CMK (cell line): ENCODE data around the gene STAM.
"Not testable (repeated sequence)": the region's sequence is repeated elsewhere in the genome, so short reads cannot be mapped to it uniquely, and the experiment has no call there.

Source experiments
- DNase-seq: peaks from one replicate; pipeline ENCODE4 v3.0.0-alpha.2; 2010; ENCODE audit warnings: low read depth

Gene STAM

DNA sequence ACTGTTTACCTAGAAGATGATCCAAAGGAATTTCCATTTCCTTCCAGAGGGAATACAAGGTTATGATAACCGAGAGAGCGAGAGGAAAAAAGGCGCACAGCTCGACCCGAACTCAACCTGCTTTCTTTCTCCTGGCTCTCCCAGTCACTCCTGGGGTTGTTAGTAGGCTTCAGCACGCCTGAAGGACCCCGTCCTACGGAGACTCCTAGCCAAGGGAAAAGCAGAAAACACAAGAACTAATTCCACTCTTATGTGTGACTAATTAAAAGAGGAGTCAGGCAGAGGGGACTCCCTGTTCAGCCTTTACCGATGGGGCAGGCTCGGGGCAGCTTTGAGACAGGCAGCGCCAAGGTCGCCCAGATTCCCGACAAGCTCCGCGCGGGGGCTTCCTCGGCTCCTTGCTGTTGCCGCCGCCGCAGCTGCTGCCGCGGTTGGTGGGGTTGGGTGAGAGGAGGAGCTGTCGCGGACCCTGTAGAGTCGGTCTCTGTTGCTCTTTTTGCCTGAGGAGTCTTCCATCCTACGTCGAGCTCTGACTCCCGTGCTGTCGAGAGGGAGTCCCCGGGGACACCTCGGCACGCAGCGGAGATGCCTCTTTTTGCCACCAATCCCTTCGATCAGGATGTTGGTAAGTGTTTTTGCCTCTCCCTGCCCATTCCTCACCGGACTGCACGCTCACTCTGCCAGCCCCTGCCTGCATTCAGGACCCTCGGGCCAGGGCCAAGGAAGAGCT is at the start of gene STAM:
Gene STAM, plus strand, starts transcription at position 397 of the 730 bp plus-strand sequence. Its CDS starts 189 bp downstream, at position 586.
- peak; percentile 65 for DNase-seq

DNA sequence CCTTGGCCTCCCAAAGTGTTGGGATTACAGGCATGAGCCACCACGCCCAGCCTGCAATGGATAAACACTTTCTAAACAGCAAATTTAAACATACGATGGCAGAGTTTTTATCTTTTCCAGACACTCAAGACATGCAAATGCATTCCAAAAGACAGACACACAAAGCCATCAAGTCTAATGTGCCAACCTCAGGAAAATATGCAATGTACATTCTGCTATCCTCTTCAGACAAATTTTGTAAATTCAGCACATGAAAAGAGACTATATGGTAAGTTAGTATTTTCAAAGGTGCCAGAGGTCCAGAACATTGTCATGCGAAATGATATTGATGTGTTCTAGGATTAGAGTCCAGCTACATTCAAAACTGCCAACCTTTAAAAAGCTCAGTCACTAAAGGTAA is 46.6 kb upstream of the STAM start:
- no peak for DNase-seq

DNA sequence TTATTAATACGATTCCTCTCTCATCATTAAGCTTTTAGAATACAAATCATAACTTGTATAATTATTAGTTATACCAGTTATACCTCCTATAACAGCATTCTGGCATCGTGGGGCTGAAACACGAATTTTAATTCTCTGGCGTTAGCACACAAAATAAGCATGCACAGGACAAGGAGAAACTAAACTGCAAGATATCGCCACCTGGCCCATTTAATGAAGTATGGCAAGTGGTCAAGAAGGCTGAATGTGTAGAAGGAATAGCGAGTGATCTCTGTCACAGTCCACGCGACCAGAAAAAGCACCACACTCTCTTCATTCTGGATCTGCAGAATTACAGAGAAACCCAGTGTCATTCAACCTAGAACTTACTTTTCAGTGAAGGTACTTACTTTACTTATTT is 44.9 kb upstream of the STAM start:
- peak; percentile 8 for DNase-seq

DNA sequence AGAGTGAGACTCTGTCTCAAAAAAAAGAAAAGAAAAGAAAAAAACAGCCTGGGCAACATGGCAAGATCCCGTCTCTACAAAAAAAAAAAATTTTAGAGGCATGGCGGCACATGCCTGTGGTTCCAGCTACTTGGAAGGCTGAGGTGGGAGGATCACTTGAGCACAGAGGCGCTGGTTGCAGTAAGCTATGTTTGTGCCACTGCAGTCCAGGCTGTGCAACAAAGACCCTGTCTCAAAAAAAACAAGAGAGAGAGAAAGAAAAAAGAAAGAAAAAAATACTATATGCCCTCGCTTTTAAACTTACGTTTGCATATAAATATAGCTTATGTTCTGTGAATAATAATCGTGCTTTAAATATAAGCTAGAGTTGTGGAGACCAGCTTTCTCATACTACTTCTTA is 38.0 kb upstream of the STAM start:
- no peak for DNase-seq

DNA sequence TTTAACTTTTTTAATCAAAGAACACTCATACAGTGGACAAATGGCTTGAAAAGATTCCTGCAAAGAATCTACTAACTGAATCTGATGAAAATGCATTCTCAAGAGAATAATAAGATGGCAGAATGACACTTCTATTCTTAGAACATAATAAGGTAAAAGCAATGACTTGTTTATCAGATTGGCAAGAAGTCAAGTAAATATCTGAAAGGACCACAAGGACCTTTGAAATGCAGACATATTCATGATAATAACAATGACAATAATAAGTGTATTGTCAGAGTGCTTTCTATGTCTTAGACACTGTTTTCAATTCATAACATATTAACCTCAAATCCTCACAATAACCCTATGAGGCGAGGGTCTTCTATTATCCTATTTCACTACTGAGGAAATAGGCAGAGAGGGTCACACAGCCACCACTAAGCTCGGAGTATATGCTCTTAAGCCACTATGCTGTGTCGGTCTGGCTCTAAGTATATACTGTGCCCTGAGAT is 37.4 kb upstream of the STAM start:
- no peak for DNase-seq

DNA sequence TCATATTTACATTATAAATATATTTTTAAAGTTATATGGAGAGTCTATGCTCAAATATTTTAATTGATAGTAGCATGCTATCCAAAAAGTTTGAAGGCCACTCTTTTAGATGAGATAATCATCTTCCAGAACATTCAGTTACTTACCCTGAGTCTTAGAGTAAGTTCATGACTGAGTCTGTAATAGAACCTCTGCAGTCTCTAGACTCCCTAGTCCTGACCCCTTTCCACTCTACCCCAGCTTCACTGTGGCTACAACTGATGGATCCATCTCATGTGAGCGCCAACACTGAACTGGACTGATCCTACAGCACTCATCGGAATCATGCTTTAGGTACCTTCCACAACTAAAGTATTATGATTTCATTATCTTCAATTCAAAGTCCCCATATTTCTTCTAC is 36.9 kb upstream of the STAM start:
- no peak for DNase-seq

DNA sequence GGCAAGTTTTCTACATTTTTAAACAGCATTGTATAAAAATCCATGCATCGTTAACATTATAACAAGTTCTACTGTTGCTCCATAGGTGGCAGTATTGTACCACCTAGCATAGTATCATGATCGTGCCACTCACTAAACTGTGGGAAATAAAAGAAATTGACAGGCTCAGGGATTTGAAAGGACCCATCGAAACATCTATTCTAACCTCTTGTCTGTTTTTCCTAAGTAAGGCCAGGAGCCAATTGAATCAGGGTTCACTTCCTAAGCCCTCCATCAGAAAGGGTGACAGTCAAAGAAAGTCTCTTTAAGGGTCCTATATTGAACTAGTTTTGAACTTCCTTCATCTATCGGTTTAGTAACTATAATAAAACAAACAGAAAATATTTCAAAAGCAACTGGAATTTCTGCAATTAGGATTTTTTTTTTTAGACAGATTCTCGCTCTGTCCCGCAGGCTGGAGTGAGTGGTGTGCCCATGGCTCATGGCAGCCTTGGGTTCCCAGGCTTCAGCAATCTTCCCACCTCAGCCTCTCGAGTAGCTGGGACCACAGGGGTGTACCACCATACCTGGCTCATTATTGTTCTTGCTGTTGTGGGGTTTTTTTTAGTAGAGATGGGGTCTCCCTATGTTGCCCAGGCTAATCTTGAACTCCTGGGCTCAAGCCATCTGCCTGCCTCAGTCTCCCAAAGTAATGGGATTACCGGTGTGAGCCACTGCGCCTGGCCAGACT is 36.2 kb upstream of the STAM start:
- DNase-seq: peak; percentile 9

DNA sequence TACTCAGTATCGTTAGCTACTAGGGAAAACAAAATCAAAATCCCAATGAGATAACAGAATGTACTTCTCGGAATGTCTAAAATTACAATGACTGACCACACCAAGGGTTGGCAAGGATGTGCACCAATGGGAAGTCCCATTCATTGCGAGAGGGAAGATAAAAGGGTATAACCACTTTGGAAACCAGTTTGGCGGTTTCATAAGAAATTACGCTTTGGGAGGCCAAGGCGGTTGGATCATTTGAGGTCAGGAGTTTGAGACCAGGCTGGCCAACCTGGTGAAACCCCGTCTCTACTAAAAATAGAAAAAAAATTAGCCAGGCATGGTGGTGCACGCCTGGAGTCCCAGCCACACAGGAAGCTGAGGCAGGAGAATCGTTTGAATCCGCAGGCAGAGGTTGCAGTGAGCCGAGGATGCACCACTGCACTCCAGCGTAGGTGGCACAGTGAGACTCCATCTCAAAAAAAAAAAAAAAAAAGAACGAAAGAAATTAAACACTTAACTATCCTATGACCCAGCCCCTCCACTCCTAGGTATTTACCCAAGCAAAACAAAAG is 34.4 kb upstream of the STAM start:
- DNase-seq: no peak

DNA sequence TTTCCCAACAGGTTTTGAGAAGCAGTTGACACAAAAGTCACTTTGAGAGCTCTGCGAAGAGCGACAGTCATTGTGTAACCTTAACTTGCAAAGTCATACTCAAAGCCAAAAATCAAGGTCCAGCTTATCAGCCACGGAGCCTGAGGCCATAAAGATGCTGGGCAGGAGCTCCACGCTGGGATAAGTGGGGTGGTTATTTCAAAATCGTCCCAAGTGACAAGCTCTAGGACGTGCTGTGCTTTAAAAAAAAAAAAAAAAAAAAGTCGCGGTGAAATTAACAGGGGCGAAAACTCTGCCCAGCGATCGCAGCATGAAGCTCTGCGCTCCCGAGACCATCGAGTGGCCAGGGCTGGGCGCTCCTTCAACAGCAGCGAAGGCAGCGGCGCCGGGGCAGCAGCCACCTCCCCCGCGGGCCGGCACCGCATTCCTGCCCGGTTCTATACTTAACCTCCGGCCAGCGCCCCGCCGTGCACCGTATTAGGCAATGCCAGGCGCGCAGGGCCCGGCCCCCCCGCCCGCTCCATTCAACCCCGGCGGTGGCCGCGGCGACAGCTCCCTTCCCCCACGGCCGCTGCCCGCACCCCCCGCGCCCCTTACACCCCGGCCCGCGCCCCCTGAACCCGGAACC is 27.4 kb upstream of the STAM start:
- peak; percentile 9 for DNase-seq

DNA sequence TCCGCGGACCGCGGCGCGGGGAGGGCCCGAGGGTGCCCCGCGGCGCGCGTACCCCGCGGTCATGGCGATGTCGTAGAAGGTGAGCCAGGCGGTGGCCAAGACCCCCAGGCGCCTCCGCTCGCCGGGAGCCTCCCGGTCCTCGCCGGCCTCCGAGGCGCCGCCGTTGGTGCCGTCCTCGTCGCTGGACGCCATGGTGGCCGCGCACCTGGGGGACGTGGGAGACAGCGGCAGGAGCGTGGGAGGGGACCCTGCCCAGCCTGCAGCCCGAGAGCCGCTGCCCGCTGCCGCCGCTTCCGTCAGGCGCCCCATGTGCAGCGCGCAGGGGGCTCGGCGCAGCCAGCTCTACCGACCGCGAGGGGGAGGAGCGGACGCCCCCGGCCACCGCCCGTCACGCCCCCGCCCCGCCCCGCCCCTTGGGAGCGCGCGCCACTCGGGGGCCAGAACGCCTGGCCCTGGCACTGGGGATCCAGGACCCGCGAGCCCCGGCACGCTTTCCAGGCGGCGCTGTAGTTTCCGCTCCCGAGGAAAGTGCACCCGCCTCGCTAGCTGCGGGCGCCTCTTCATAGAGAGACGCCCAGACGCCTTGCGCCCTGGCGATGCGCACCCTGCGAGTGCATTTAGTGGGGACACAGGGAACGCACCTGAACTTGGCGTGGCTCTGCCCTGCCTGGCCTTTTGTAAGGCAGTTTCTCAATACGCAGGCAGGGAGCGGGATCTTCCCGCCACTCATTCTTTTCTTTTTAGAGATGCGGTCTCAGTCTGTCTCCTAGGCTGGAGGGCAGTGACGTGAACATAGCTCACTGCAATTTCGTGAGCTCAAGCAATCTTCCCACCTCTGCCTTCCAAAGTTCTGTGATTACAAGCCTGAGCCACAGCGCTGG is 26.7 kb upstream of the STAM start, which contains the start of gene HACD1:
Gene HACD1, minus strand, starts transcription at position 344 of the 881 bp plus-strand sequence. Its CDS starts 35 bp downstream, at position 309.
- DNase-seq: peak; percentile 64

DNA sequence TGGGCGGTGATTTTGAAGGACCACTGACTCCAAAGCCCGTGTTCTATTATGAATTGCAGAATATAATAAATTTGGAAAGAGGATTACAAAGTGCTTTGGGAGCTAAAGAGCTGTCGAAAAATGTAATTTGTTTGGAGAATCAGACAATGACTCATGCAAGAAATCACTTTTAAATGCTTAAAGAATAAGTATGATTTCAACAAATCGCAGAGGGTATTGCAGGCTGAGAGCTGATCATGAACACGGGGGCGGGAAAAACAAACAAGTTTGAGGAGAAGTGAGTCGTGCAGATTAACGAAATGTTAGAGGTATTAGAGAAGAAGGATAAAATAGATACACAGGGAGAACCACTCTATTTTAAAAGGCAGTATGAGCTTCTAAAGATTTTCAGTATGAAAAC is 21.9 kb upstream of the STAM start:
- no peak for DNase-seq

DNA sequence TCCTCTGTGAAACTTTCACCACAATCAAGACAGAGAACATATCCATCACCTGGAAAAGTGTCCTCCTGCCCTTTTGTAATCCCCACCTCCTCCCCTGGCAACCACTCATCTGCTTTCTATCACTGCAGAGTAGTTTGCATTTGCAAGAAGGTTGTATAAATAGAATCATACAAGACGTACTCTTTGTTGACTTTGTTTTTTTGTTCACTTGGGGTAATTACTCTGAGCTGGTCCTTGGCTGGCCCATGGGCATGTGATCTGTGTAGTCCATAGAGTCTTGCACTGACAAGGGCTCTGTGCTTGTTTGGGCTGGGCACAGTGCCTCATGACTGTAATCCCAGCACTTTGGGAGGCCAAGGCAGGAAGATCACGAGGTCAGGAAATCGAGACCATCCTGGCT is 19.0 kb upstream of the STAM start:
- no peak for DNase-seq

DNA sequence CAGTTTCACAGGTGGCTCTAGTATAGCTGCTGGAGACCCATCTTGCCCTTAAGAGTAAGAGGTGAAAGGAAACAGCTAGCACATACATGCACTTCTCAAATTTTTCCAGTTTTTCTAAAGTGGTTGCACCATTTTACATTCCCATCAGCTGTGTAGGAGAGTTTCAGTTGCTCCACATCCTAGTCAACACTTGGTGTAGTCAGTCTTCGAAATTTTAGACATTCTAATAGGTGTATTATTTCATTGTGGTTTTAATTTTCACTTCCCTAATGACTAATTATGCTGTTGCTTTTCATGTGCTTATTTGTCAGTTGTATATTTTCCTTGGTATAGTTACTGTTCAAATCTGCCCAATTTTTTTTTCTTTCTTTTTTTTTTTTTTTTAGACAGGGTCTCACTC is 17.3 kb upstream of the STAM start:
- DNase-seq: no peak

DNA sequence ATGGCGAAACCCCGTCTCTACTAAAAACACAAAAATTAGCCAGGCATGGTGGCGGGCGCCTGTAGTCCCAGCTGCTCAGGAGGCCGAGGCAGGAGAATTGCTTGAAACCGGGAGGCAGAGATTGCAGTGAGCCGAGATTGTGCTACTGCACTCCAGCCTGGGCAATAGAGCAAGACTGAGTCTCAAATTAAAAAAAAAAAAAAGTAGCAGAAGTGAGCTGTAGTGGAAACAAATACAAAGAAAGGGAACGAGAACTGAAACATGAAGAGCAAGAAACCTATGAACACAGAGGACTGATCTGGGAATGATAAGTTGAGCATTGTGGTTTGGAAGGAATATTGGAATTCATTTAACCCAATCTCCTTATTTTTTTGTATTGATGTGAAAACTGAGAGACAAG is 11.4 kb upstream of the STAM start:
- DNase-seq: not testable (repeated sequence)

DNA sequence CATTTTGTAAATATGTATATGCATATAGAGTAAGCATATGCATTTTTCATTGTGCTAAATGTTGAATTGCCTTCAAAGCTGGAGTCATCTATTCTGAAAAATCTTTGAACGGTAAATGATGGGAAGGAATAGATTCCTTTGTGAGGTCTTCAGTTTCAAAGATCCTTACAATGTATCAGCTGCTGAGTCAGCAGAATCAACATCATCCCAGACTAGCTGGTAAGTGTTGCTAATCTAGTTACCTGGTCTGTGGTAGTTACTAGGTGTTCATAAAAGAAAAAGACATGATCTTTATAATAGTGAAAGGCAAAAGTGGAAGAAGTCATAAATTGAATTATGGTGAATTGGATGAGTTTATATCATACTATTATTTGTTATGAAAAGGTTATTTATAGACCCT is 10.6 kb upstream of the STAM start:
- DNase-seq: no peak

DNA sequence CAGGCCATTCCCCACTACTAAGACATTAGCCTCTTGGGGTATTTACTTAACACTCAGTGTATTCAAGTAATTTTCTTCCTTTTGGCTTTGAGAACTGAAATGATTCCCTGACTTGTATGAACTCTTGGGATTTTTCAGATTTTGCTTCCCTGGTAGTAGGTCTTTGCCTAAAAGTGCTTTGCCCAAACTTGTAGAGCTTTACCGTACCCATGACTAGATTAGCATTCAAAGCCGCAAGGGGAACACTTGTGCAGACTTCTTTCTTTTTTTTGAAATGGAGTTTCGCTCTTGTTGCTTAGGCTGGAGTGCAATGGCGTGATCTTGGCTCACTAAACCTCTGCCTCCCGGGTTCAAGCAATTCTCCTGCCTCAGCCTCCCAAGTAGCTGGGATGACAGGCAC is 6.1 kb upstream of the STAM start:
- no peak for DNase-seq

DNA sequence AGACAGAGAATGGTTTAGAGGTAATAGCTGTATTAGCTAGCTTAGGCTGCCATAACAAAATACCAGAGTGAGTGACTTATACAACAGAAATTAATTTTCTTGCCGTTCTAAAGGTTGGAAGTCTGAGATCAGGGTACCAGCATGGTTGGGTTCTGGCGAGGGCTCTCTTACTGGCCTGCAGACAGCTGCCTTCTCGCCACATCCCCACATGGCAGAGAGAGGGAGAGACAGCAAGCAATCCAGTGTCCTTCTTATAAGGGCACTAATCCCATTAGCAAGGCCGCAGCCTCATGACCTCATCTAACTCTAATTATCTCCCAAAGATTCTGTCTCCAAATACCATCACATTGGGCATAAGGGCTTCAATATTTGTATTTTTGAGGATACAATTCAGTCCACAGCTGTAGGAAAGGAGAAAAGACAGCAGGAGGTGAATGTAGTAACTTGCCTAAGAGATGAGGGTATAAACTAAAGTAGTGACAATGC is 3.6 kb upstream of the STAM start:
- no peak for DNase-seq

DNA sequence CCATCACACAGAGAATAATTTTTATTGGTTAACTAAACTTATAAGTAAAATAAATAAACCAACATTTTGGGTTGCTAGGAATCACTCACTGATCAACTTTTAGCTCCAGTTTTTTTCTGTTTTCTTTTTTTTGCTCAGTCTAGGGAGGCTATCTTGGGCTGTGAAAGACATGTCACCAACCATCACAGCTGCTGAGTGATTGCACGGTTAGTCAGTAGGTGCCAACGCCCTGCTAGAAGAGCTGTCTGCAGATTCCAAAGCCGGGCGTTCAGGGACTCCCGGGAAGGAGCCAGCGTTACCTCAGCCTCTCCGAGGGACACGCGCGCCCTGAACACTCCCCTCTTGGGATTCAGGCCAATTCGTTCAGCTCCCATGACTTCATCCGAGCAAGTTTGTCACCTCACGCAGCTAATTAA is 604 bp upstream of the STAM start:
- no peak for DNase-seq

DNA sequence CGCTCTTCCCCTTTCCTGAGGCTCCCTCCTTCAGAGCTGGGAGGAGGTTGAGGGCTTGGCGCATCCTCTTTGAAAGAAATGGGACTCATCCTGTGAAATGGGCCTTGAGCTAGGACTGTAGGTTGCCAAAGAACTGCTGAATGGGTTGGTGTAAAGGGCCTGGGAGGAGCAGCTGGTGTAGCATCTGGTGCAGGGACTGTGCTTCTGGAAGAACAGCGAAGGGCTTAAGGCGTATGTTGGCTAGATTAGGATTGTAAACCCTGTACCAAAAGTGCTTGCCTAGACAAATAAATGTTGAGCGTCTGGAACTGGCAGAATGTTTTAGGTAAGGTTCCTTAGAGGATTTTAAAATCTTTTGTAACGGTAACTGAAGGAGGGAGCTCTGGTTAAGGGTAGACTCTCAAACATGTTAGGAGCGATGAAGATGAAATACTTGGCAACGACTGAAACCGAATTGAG is 563 bp downstream of the STAM start:
- DNase-seq: no peak

DNA sequence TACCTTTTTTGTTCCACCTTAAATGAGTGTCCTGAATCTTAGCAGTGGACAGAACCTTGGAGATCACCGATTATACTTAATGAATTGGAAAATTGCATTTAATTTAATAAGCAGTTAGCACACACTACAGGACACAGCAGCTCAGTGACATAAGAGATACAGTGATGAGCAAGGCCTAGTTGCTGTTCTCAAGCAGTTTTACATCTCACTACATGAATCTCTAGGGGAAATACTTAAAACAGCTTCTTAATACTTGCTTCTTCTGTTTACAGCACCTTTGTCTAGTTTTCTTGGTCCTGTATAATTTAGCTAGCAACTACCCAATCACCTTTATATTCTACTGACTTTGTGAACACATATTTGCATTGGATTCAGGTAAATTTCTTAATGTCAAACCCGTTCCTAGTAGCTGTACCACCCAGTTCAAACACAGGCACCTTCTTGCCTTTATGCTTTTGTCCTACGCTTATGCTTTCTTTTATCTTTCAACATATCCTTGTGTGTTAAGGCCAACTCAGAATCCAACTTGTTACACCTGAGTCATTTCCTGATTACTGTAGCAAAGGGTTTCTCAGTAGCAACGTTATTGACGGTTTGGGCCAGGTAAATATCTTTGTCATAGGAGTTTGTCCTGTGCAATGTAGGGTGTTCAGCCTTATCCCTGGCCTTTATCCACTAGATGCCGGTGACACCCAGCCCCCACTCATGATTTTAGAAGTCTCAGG is 1.8 kb downstream of the STAM start:
- DNase-seq: no peak

DNA sequence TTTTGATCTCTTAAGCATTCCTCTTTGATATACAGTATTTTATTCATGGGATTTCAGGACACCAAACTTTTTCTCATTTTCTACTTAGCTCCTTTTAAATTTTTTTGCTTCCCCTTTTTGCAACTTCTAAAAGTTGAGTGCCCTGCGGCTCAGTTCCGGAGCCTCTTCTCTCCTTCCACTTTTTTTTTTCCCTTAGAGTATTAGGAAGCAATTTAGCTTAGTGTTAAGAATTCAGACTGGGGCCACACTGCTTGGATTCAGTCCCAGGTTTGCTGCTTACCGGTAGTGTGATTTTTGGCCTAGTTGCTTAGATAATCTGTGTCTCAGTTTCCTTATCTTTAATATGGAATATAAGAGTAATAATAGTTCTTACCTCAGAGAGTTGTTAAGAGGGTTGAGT is 3.4 kb downstream of the STAM start:
- DNase-seq: no peak
